Fibroblast of pulmonary artery (primary cell): Measurements from ENCODE around the gene PHEX.

Experiments
- DNase-seq: peaks from one replicate; pipeline ENCODE4 v3.0.0-alpha.2; 2010; ENCODE audit warnings: low read depth
- H3K4me3 ChIP-seq: replicated peaks from 2 replicates; pipeline ENCODE4 v1.5.1; 2011; ENCODE audit warnings: low read depth, mild to moderate bottlenecking, control low read depth, low read length, moderate library complexity
- TF ChIP-seq, protein P1 (sequence below): IDR thresholded peaks from 2 replicates; pipeline ENCODE4 v1.5.1; 2011; ENCODE audit warnings: mild to moderate bottlenecking, control low read depth, low read length, inconsistent platforms; ENCODE audit errors: missing control alignments

Gene PHEX

GRCh38 chrX:22177950-22178515, 145.9 kb downstream of the PHEX start:
- no peak for DNase-seq
- TF ChIP-seq, protein P1, sequence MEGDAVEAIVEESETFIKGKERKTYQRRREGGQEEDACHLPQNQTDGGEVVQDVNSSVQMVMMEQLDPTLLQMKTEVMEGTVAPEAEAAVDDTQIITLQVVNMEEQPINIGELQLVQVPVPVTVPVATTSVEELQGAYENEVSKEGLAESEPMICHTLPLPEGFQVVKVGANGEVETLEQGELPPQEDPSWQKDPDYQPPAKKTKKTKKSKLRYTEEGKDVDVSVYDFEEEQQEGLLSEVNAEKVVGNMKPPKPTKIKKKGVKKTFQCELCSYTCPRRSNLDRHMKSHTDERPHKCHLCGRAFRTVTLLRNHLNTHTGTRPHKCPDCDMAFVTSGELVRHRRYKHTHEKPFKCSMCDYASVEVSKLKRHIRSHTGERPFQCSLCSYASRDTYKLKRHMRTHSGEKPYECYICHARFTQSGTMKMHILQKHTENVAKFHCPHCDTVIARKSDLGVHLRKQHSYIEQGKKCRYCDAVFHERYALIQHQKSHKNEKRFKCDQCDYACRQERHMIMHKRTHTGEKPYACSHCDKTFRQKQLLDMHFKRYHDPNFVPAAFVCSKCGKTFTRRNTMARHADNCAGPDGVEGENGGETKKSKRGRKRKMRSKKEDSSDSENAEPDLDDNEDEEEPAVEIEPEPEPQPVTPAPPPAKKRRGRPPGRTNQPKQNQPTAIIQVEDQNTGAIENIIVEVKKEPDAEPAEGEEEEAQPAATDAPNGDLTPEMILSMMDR: no peak

DNA sequence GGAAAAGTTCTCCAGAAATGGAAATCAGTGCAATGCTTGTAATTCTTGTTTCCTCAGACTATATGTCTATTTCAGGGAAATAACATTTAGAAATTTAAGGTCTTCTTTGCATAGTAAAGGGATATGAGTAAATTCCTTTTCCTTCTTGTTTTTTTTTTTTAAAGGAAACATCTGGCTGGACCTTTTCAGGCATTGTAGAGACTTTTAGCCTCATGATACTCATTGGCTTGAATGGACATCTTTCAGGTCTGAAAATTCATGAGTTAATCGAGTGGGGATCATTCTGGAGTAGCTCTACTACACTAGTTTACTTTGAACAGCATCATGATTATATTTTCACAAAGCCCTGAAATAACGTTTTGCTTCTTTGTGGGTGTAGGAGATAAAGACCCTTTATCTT, 152.0 kb downstream of the PHEX start:
- TF ChIP-seq, protein P1: no peak
- DNase-seq: no peak
- no peak overlapping the region for H3K4me3 ChIP-seq

More at GRCh38 chrX:22177950-22178515, 145.9 kb downstream of the PHEX start:
- H3K4me3 ChIP-seq: no peak overlapping the region

DNA sequence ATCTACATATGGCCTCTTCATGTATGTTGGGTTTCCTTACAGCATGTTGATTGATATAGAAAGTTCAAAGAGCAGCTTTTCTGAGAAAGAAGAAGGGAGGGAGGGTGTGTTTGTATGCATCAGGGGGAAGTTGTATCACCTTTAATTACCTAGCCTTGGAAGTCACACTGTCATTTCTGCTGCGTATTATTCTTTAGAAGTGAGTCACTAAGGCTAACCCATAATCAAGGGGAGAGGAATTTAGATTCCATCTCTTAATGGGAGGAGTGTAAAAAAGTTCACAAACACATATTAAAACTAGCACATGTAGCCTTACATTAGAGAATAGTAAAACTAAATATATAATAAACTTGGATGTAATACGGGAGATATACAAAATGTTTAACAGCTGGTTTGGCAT, 154.0 kb downstream of the PHEX start:
- no peak for DNase-seq
- TF ChIP-seq, protein P1: no peak
- no peak overlapping the region for H3K4me3 ChIP-seq

DNA sequence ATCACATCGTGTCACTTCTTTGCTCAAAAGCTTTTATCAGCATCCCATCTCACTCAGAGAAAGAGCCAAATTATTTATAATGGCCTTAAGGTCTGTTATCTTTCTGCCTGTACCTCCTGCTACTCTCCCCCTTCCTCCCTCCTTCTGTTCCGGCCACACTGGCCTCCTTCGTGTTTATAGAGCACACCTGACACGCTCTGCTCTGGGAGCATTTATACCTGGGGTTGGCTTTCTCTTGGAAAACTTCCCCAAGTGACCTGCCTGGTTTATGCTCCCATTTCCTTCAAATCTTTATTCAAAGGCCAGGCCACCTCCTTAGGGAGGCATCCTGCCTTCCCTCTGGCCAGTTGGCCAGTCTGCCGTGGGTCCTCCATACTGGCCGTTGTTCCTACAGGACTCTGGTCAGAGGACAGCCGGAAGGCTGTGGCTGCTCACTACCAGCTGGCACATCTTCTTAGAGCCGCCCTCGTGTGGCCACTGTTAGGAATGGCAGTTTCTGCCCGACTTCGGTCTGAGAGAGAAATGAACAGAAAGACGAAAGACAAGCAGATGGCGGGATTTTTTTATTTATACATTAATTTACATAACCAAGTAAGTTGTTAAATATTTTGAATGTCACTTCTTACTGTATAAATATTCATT, 160.4 kb downstream of the PHEX start:
- H3K4me3 ChIP-seq: no peak overlapping the region
- DNase-seq: peak; percentile 65
- TF ChIP-seq, protein P1: peak; percentile 70

DNA sequence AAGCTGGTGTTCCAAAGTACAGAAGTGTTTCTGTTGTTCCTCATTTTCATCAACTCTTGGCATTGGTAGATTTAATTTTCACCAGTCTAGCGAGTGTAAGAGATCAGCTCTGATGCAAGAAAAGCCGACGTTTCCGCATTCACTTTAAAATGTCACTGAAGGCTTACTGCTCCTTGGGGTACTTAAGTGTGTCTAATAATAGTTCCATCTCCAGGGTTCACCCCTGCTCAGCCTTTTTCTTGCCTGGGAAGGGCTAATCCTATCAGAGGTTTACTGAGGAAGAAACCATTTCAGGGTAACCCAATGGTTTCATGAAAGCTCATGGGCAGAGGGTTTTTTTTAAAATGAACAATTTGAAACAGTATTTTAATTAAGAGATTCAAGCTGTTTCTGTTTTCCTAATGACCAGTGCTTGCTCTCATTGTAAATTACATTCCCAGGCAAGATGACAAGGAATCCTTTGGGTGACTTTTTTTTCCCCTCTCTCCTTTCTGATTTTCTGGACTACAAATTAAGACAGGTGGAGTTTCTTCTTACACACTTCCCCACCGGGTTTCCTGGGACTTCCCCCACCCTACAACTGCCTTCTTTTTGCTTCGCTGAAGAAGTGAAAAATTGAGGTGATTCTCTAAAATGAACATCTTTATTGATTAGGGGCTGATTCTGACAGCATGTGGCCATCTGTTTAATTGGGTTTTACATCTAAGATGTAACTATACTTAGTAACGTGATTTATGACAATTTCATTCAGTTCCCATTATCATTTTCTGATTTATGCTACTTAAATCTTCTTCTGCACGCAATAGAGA, 161.9 kb downstream of the PHEX start:
- DNase-seq: no peak

GRCh38 chrX:22194660-22194945, 162.5 kb downstream of the PHEX start:
- TF ChIP-seq, protein P1: no peak

More for the DNA sequence above, 161.9 kb downstream of the PHEX start:
- H3K4me3 ChIP-seq: no peak overlapping the region
- TF ChIP-seq, protein P1: no peak

More at GRCh38 chrX:22194660-22194945, 162.5 kb downstream of the PHEX start:
- DNase-seq: no peak
- H3K4me3 ChIP-seq: no peak overlapping the region
